ENCODE results near the gene ANKH. TPM values are rescaled to one million over a fixed set of nuclear protein-coding genes. Genes with fewer than 3 reads are reported as not detected.

The ANKH gene
- total RNA-seq, 1 experiment from 2014 or later, result 65.2 TPM

DNA sequence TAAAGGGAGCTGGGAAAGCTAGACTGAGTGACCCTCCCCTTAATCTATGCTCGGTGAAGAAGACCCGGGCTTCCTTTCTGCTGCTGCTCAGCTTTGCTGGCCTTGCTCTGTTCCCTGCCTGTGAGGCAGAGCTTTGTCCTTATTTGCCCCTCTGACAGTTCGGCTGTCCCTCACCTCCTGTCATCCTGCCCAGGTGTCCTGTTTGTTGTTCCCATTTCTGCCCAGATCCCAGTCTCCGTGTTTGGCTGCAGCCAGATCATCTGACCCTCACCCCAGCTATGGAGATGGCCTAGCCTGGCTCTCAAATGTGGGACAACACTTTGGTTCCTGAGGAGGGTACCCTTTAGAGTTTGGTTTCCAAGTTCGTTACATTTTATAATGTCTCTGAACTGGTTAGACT, 186.8 kb downstream of the ANKH start:
- H3K36me3 ChIP-seq (ENCODE audit: control insufficient read depth in 1 of 2, insufficient read depth in 2 of 2, low read length in 2 of 2), result peaks cover 11 to 45% of the 10 kb centered on the region in 2 experiments; a peak in 3 of 4 replicates
- H3K4me2 ChIP-seq (ENCODE audit: low read length), result no peak overlapping the region
- ChIA-PET POLR2A (no interaction called here), CTCF (interaction anchor here (1.1 to 3.4 kb wide), 5 partner anchors 36 to 1771 kb away, joined by 3 to 26 read pairs (median 4); no protein-coding TSS in a partner anchor), RAD21 (ENCODE audit: low non-redundant PET in 1 of 2, low total read pairs in 2 of 2, uncharacterized antibody in 2 of 2, unreplicated experiment in 2 of 2) (no interaction called here)
- intact Hi-C loops (cut with micrococcal nuclease), result loop anchor here (1.0 kb wide), 1 partner anchor 330 kb away; no protein-coding TSS in a partner anchor
- no peak overlapping the region for H3K4me3 ChIP-seq (replicated peaks in 1 of 2; ENCODE audit: low read depth in 1 of 2, low read length in 2 of 2)
- ATAC-seq, result no peak
- no peak overlapping the region for H3K27ac ChIP-seq (ENCODE audit: low read depth, low read length)
- H3K9ac ChIP-seq (ENCODE audit: low read length), result no peak overlapping the region
- no peaks in the 10 kb centered on the region for H3K4me1 ChIP-seq (ENCODE audit: control insufficient read depth in 1 of 2, insufficient read depth in 2 of 2, low read length in 2 of 2)
- no peaks in the 10 kb centered on the region for H4K20me1 ChIP-seq (ENCODE audit: insufficient read depth)
- TF ChIP-seq CEBPB (IDR thresholded peaks at IDR 0.05; ENCODE audit: low read depth) (no peak), ZNF274 (IDR thresholded peaks at IDR 0.05; ENCODE audit: low read depth, low read length) (no peak), CTCF (IDR thresholded peaks at IDR 0.05 in 2 of 3, conservative IDR thresholded peaks at IDR 0.05 in 1 of 3; ENCODE audit: borderline replicate concordance in 1 of 3, insufficient read depth in 1 of 3, low read depth in 2 of 3, low read length in 2 of 3) (no peak), POLR2A (IDR thresholded peaks at IDR 0.05; ENCODE audit: borderline replicate concordance, extremely low read depth, insufficient read depth, insufficient read length) (no peak), JUND (IDR thresholded peaks at IDR 0.05) (no peak)
- no peaks in the 10 kb centered on the region for H3K27me3 ChIP-seq (ENCODE audit: insufficient read depth, low read length)
- BruUV-seq (replicated peaks), result no TSS peak
- no peak for DNase-seq (ENCODE audit: low read depth, low spot score)
- H3K79me2 ChIP-seq (ENCODE audit: insufficient read depth, low read length), result 0 out of 2 replicates have a peak, but pooled peaks cover 3% of the 10 kb centered on the region
- H3K9me2 ChIP-seq (ENCODE audit: insufficient read depth), result no peaks in the 10 kb centered on the region
- H2AFZ ChIP-seq (ENCODE audit: low read depth, low read length, poor library complexity, severe bottlenecking), result no peak overlapping the region
- no peaks in the 10 kb centered on the region for H3K9me3 ChIP-seq (ENCODE audit: control insufficient read depth in 1 of 2, insufficient read depth in 1 of 2, low read depth in 1 of 2, low read length in 2 of 2)

GRCh38 chr5:14683906-14684455, 187.6 kb downstream of the ANKH start:
- no peak overlapping the region for H3K9ac ChIP-seq (ENCODE audit: low read length)
- RAD21 ChIA-PET (ENCODE audit: low non-redundant PET in 1 of 2, low total read pairs in 2 of 2, uncharacterized antibody in 2 of 2, unreplicated experiment in 2 of 2), result no interaction called here
- no peak for TF ChIP-seq FOSL1 (IDR thresholded peaks at IDR 0.05; ENCODE audit: low read depth)
- H3K9me2 ChIP-seq (ENCODE audit: insufficient read depth), result no peaks in the 10 kb centered on the region
- 0 out of 2 replicates have a peak, but pooled peaks cover 8% of the 10 kb centered on the region for H3K79me2 ChIP-seq (ENCODE audit: insufficient read depth, low read length)
- H3K4me3 ChIP-seq (replicated peaks in 1 of 2; ENCODE audit: low read depth in 1 of 2, low read length in 2 of 2), result no peak overlapping the region
- H3K4me1 ChIP-seq (ENCODE audit: control insufficient read depth in 1 of 2, insufficient read depth in 2 of 2, low read length in 2 of 2), result no peaks in the 10 kb centered on the region
- intact Hi-C loops (cut with micrococcal nuclease), result no loop called here
- no peaks in the 10 kb centered on the region for H4K20me1 ChIP-seq (ENCODE audit: insufficient read depth)
- no peak overlapping the region for H3K27ac ChIP-seq (ENCODE audit: low read depth, low read length)
- CTCF ChIA-PET, result interaction anchor here (0.8 to 3.4 kb wide), 4 partner anchors 24 to 322 kb away, joined by 3 to 26 read pairs (median 3); no protein-coding TSS in a partner anchor
- POLR2A ChIA-PET, result no interaction called here
- no peak for DNase-seq (ENCODE audit: low read depth, low spot score)
- no peaks in the 10 kb centered on the region for H3K9me3 ChIP-seq (ENCODE audit: control insufficient read depth in 1 of 2, insufficient read depth in 1 of 2, low read depth in 1 of 2, low read length in 2 of 2)
- no peaks in the 10 kb centered on the region for H3K27me3 ChIP-seq (ENCODE audit: insufficient read depth, low read length)
- peaks cover 15 to 44% of the 10 kb centered on the region in 2 experiments; a peak in 3 of 4 replicates for H3K36me3 ChIP-seq (ENCODE audit: control insufficient read depth in 1 of 2, insufficient read depth in 2 of 2, low read length in 2 of 2)
- no peak for ATAC-seq
- H2AFZ ChIP-seq (ENCODE audit: low read depth, low read length, poor library complexity, severe bottlenecking), result no peak overlapping the region
- no TSS peak for BruUV-seq (replicated peaks)
- no peak overlapping the region for H3K4me2 ChIP-seq (ENCODE audit: low read length)
